Testis (tissue), 3 donors: ENCODE measurements around the gene CACNB4. TPM values are rescaled to one million over a fixed set of nuclear protein-coding genes. Genes with fewer than 3 reads are reported as not detected.
"Not testable (repeated sequence)": the region's sequence is repeated elsewhere in the genome, so short reads cannot be mapped to it uniquely, and the experiment has no call there.

Experiments used
- DNase-seq: peaks from one replicate; pipeline ENCODE4 v3.0.0-alpha.2; 2019
- H3K27ac ChIP-seq, 2 donors: fragments of 200-600 bp; sonication (generic); one replicate each; pipeline ENCODE4 v1.5.1; 2019
- H3K27me3 ChIP-seq: fragments of 200-600 bp; sonication (generic); one replicate; pipeline ENCODE4 v1.5.1; 2019
- H3K36me3 ChIP-seq: fragments of 200-600 bp; sonication (generic); one replicate; pipeline ENCODE4 v1.5.1; 2017; ENCODE audit warnings: low read depth; ENCODE audit errors: missing control alignments
- H3K4me1 ChIP-seq: fragments of 200-600 bp; sonication (generic); one replicate; pipeline ENCODE4 v1.5.1; 2019
- H3K4me3 ChIP-seq, 2 donors: fragments of 200-600 bp; sonication (generic); one replicate each; pipeline ENCODE4 v1.5.1; 2017 to 2019
- H3K9me3 ChIP-seq: fragments of 200-600 bp; sonication (generic); one replicate; pipeline ENCODE4 v1.5.1; 2017
- CTCF ChIP-seq, 3 experiments: fragments of 450-650 bp in 2 of 3; fragments of 200-600 bp in 1 of 3; sonication (generic) in 1 of 3; IDR thresholded peaks; one replicate each; pipeline ENCODE4 v1.5.1; 2016 to 2019; ENCODE audit warnings: antibody characterized with exemption in 3 of 3, mild to moderate bottlenecking in 2 of 3, moderate library complexity in 1 of 3
- POLR2A ChIP-seq: fragments of 450-650 bp; IDR thresholded peaks from one replicate; pipeline ENCODE4 v1.6.1; 2017; ENCODE audit warnings: antibody characterized with exemption, mild to moderate bottlenecking, moderate library complexity
- WGBS, 2 donors: methylation state at CpG; one replicate each; pipeline ENCODE4 v1.1.5; 2018; 5-methylcytosine and 5-hydroxymethylcytosine counted together
- intact Hi-C: fragments of 100-400 bp; cut with DNase I; formaldehyde crosslinking; loops from one replicate; pipeline ENCODE4 v1.15.1; 2023; ENCODE audit warnings: low total_unique reads
- polyA plus RNA-seq: library from polyadenylated mRNA; stranded (reverse); fragments of 350-450 nt; fragmentation: Illumina TruSeq; extraction: RNeasy Lipid Tissue Mini Kit (QIAGEN cat#74804); gene quantifications from one replicate; pipeline ENCODE4 v1.2.3, GENCODE V29; 2014; ENCODE audit warnings: low read depth, low replicate concordance; ENCODE audit not compliant: insufficient read depth
- total RNA-seq, 2 donors: library from RNA; depleted of rRNA; stranded (reverse); fragments of >200 nt; gene quantifications; one replicate each; pipeline ENCODE4 v1.2.3, GENCODE V29; 2016

Gene CACNB4
- total and polyA plus RNA-seq, 3 donors from 2014 or later: 7.8 to 83.8 (median 82.2) TPM

DNA sequence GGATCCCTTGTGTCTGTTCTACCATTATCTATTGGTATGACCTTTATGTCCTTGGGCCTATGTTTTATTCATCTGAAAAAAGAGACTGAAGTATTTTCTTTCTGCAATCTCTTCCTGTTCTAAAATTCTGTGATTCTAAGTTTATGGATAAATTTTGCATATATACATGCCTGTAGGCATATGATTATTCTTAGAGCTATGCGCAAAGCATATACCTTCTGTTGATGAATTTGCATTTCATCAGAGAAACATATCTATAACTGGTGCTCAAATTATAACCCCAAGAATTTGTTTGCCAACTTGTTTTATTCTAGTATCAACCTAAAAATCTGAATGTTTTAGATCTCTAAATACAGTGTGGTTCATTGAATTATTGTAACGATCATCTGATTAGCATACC lies 6.7 kb downstream of the CACNB4 start:
- no peak overlapping the region for H3K4me3 ChIP-seq
- WGBS, 2 donors: 91 to 92% methylated on average over 2 of the region's 2 CpGs
- DNase-seq: no peak
- H3K36me3 ChIP-seq: no peaks in the 10 kb centered on the region
- TF ChIP-seq CTCF (IDR thresholded peaks at IDR 0.05): no peak
- TF ChIP-seq POLR2A: no peak
- H3K4me1 ChIP-seq: peaks cover 4% of the 10 kb centered on the region
- no peaks in the 10 kb centered on the region for H3K27me3 ChIP-seq
- no peaks in the 10 kb centered on the region for H3K9me3 ChIP-seq
- no peak overlapping the region for H3K27ac ChIP-seq
- intact Hi-C loops: no loop called here

GRCh38 chr2:152090726-152091125 lies 8.1 kb downstream of the CACNB4 start:
- whole genome bisulfite sequencing, 2 donors: 77 to 91% methylated on average over 4 of the region's 4 CpGs
- DNase-seq, H3K4me1 ChIP-seq, H3K36me3 ChIP-seq, H3K4me3 ChIP-seq, H3K27ac ChIP-seq, H3K9me3 ChIP-seq, intact Hi-C loops, H3K27me3 ChIP-seq: not testable (repeated sequence)

DNA sequence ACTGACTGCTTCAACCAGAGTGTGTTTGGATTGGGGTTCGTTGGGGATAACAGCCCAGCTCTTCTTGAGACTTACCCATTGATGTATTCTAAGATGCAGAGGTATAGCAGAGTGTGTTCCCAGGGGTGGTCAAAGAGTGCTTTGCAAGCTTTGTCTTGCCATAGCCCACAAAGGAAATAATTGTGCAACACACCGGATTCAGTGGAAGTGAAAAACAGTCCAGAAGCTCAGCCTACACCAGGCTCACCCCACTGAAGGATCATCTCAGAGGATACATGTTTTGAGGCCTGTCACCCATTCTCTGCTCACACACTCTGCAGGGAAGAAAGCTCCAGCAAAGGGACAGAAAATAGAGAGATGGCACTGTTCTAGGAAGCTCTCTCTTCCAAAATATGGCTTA lies 9.6 kb downstream of the CACNB4 start:
- Histone ChIP-seq H3K27ac (no peak overlapping the region), H3K27me3 (no peaks in the 10 kb centered on the region), H3K4me1 (peaks cover 4% of the 10 kb centered on the region), H3K4me3 (no peak overlapping the region), H3K36me3 (no peaks in the 10 kb centered on the region), H3K9me3 (no peaks in the 10 kb centered on the region)
- TF ChIP-seq POLR2A (no peak), CTCF (IDR thresholded peaks at IDR 0.05) (no peak)
- 68 to 86% methylated on average over 2 of the region's 2 CpGs for WGBS, 2 donors
- intact Hi-C loops: no loop called here
- DNase-seq: no peak

DNA sequence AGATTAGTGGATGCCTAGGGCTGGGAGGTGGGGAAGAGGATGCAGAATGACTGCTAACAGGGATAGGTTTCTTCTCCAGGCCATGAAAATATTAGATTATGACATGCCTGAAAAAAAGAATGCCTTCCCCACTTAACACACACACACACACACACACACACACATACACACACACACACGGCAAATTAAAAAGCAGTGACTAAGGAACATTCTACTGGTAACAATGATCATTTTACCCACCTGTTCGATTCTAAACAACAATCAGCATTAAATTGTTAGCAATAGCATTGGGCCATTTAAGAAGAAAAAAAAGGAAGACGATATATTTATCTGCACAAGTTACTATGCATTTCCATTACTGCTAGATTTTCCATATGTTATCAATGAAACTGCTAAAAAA lies 10.8 kb downstream of the CACNB4 start:
- no peak overlapping the region for H3K4me3 ChIP-seq
- H3K36me3 ChIP-seq: no peaks in the 10 kb centered on the region
- no peak for TF ChIP-seq POLR2A
- no peak for TF ChIP-seq CTCF (IDR thresholded peaks at IDR 0.05)
- H3K9me3 ChIP-seq: no peaks in the 10 kb centered on the region
- DNase-seq: no peak
- H3K4me1 ChIP-seq: peaks cover 7% of the 10 kb centered on the region
- H3K27ac ChIP-seq: no peak overlapping the region
- WGBS, 2 donors: 81 to 88% methylated on average over 3 of the region's 3 CpGs
- no peaks in the 10 kb centered on the region for H3K27me3 ChIP-seq
- intact Hi-C loops: no loop called here

DNA sequence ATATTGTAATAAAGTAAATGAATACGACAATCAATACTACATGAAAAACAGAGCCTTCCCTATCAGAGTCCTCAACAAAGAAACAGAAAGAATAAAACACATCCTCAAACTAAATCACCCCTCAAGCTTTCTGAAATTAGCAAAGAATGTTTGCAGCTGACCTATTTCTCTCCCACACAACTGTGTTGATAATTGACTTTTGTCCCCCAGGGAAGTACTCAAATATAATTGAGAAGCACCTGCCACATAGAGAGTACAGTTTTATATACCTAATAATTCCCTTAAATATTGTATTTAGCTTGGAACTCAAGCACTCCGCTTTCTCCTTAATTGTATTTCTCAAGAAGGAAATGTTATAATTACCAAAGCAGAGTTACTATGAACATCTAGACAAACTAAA lies 12.6 kb downstream of the CACNB4 start:
- intact Hi-C loops: no loop called here
- WGBS, 2 donors: 82 to 87% methylated on average over 2 of the region's 2 CpGs
- TF ChIP-seq POLR2A: no peak
- TF ChIP-seq CTCF (IDR thresholded peaks at IDR 0.05): no peak

More for the DNA sequence above, 12.6 kb downstream of the CACNB4 start:
- Histone ChIP-seq H3K36me3 (no peaks in the 10 kb centered on the region), H3K27ac (no peak overlapping the region), H3K9me3 (no peaks in the 10 kb centered on the region), H3K4me3 (no peak overlapping the region), H3K27me3 (no peaks in the 10 kb centered on the region), H3K4me1 (peaks cover 10% of the 10 kb centered on the region)
- no peak for DNase-seq
